ENCODE measurements around the gene TMEM117. TPM values are rescaled to one million over a fixed set of nuclear protein-coding genes. Genes with fewer than 3 reads are reported as not detected.

TMEM117 gene
- total RNA-seq, 2 experiments from 2014 or later, result 0.95 to 7.1 TPM

DNA sequence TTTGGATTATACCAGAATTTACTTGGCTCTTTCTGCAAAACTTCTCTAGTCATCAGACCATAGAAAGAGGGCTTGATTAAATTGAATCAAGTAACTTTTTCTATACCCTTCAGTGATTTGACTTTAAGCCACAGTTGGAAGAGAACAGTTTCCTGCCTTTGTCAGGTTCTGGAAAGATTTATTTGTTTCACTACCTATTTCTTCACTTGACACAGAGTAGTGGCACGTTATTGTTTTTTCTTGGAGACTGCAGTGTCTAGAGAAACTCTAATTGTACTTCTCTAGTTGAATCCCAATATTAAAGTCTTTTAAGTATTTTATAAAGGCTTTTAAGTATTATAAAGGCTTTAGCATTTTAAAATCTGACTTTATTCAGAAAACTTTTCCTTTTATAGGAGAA, 138.1 kb downstream of the TMEM117 start:
- H4K20me1 ChIP-seq (ENCODE audit: insufficient read depth, low read length), result no peaks in the 10 kb centered on the region
- BruUV-seq (replicated peaks), result no TSS peak
- no peak overlapping the region for H3K27ac ChIP-seq (ENCODE audit: low read depth, low read length, poor library complexity, severe bottlenecking)
- H2AFZ ChIP-seq (ENCODE audit: low read length), result no peak overlapping the region
- H3K9me2 ChIP-seq (ENCODE audit: insufficient read depth, low read length), result no peaks in the 10 kb centered on the region
- POLR2A ChIA-PET, result no interaction called here
- intact Hi-C loops (cut with micrococcal nuclease; ENCODE audit: unreplicated experiment), result no loop called here
- CTCF ChIA-PET (ENCODE audit: unreplicated experiment), result no interaction called here
- H3K79me2 ChIP-seq (ENCODE audit: insufficient read depth, low read depth, low read length), result no peaks in the 10 kb centered on the region
- H3K4me1 ChIP-seq (ENCODE audit: insufficient read depth, low read length, poor library complexity, severe bottlenecking), result no peaks in the 10 kb centered on the region
- H3K36me3 ChIP-seq (ENCODE audit: insufficient read depth, low read length), result no peaks in the 10 kb centered on the region
- H3K4me3 ChIP-seq (ENCODE audit: low read depth, low read length, poor library complexity, severe bottlenecking), result no peak overlapping the region
- H3K9me3 ChIP-seq (ENCODE audit: low read length), result no peaks in the 10 kb centered on the region
- no peak overlapping the region for H3K4me2 ChIP-seq (ENCODE audit: low read length)
- DNase-seq (ENCODE audit: low spot score), result no peak
- TF ChIP-seq, protein P1, sequence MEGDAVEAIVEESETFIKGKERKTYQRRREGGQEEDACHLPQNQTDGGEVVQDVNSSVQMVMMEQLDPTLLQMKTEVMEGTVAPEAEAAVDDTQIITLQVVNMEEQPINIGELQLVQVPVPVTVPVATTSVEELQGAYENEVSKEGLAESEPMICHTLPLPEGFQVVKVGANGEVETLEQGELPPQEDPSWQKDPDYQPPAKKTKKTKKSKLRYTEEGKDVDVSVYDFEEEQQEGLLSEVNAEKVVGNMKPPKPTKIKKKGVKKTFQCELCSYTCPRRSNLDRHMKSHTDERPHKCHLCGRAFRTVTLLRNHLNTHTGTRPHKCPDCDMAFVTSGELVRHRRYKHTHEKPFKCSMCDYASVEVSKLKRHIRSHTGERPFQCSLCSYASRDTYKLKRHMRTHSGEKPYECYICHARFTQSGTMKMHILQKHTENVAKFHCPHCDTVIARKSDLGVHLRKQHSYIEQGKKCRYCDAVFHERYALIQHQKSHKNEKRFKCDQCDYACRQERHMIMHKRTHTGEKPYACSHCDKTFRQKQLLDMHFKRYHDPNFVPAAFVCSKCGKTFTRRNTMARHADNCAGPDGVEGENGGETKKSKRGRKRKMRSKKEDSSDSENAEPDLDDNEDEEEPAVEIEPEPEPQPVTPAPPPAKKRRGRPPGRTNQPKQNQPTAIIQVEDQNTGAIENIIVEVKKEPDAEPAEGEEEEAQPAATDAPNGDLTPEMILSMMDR (conservative IDR thresholded peaks at IDR 0.05; ENCODE audit: low read length), result no peak
- TF ChIP-seq EZH2phosphoT487 (IDR thresholded peaks at IDR 0.05; ENCODE audit: borderline replicate concordance, low read depth, low read length), result no peak

DNA sequence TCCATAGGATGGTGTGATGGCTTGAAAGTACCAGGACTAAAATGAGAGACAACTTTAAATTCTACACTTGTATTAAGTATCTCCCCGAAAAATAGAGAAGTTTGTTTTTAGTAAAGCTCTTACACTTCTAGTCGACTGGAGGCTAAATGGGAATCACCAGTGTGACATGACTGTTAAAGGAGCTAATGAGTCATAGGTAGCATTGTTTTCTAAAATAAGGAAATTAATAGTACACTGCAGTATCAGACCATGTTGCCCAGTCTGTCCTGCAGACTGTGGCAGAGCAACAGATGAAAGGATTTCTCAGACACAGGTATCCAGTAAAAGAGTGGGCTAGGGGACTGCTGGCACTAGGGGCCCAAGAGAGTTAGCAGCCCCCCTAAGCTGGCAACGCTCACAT, 140.1 kb downstream of the TMEM117 start:
- no peak overlapping the region for H3K4me2 ChIP-seq (ENCODE audit: low read length)
- TF ChIP-seq, protein P1 (conservative IDR thresholded peaks at IDR 0.05; ENCODE audit: low read length), result no peak
- no peak for TF ChIP-seq EZH2phosphoT487 (IDR thresholded peaks at IDR 0.05; ENCODE audit: borderline replicate concordance, low read depth, low read length)
- CTCF ChIA-PET (ENCODE audit: unreplicated experiment), result no interaction called here
- H3K36me3 ChIP-seq (ENCODE audit: insufficient read depth, low read length), result no peaks in the 10 kb centered on the region
- POLR2A ChIA-PET, result interaction anchor here (0.7 kb wide), 1 partner anchor 315 kb away, joined by 3 read pairs; no protein-coding TSS in a partner anchor
- no peaks in the 10 kb centered on the region for H3K9me2 ChIP-seq (ENCODE audit: insufficient read depth, low read length)
- H3K9me3 ChIP-seq (ENCODE audit: low read length), result no peaks in the 10 kb centered on the region
- no peak overlapping the region for H2AFZ ChIP-seq (ENCODE audit: low read length)
- H3K79me2 ChIP-seq (ENCODE audit: insufficient read depth, low read depth, low read length), result no peaks in the 10 kb centered on the region
- H3K4me3 ChIP-seq (ENCODE audit: low read depth, low read length, poor library complexity, severe bottlenecking), result no peak overlapping the region
- H3K27ac ChIP-seq (ENCODE audit: low read depth, low read length, poor library complexity, severe bottlenecking), result no peak overlapping the region
- no peak for DNase-seq (ENCODE audit: low spot score)
- no TSS peak for BruUV-seq (replicated peaks)
- intact Hi-C loops (cut with micrococcal nuclease; ENCODE audit: unreplicated experiment), result no loop called here
- H4K20me1 ChIP-seq (ENCODE audit: insufficient read depth, low read length), result no peaks in the 10 kb centered on the region
- no peaks in the 10 kb centered on the region for H3K4me1 ChIP-seq (ENCODE audit: insufficient read depth, low read length, poor library complexity, severe bottlenecking)

DNA sequence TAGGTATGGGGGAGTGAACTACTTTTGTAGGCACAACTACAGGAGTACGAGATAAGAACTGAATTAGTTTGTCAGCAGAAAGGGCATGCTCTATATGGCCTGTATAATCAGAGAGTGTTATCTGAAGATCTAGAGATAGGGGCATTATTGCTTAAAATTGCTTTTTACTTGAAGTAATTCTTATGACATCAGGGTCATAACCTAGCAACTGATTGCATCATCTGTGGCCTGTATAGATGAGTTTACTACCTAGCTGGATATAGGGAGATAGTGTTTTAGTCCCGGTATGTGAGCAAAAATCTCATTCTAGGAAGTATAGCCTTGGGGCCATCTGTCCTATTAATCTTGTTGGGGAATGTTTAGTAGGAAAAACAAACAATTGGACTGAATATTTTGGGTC, 142.7 kb downstream of the TMEM117 start:
- no peak overlapping the region for H3K27ac ChIP-seq (ENCODE audit: low read depth, low read length, poor library complexity, severe bottlenecking)
- no peaks in the 10 kb centered on the region for H3K36me3 ChIP-seq (ENCODE audit: insufficient read depth, low read length)
- CTCF ChIA-PET (ENCODE audit: unreplicated experiment), result no interaction called here
- no TSS peak for BruUV-seq (replicated peaks)
- POLR2A ChIA-PET, result no interaction called here
- no peaks in the 10 kb centered on the region for H3K9me3 ChIP-seq (ENCODE audit: low read length)
- no peak overlapping the region for H2AFZ ChIP-seq (ENCODE audit: low read length)
- no peaks in the 10 kb centered on the region for H4K20me1 ChIP-seq (ENCODE audit: insufficient read depth, low read length)
- H3K9me2 ChIP-seq (ENCODE audit: insufficient read depth, low read length), result no peaks in the 10 kb centered on the region
- no peak for DNase-seq (ENCODE audit: low spot score)
- no peak for TF ChIP-seq EZH2phosphoT487 (IDR thresholded peaks at IDR 0.05; ENCODE audit: borderline replicate concordance, low read depth, low read length)
- TF ChIP-seq, protein P1 (conservative IDR thresholded peaks at IDR 0.05; ENCODE audit: low read length), result no peak
- H3K4me1 ChIP-seq (ENCODE audit: insufficient read depth, low read length, poor library complexity, severe bottlenecking), result no peaks in the 10 kb centered on the region
- H3K4me2 ChIP-seq (ENCODE audit: low read length), result no peak overlapping the region
- no peaks in the 10 kb centered on the region for H3K79me2 ChIP-seq (ENCODE audit: insufficient read depth, low read depth, low read length)
- intact Hi-C loops (cut with micrococcal nuclease; ENCODE audit: unreplicated experiment), result no loop called here
- H3K4me3 ChIP-seq (ENCODE audit: low read depth, low read length, poor library complexity, severe bottlenecking), result no peak overlapping the region

Measured in OCI-LY7 (cell line).